ENCODE data around the gene AATF. TPM values are rescaled to one million over a fixed set of nuclear protein-coding genes. Genes with fewer than 3 reads are reported as not detected.

Gene AATF
- total RNA-seq, 1 experiment from 2014 or later: 186 TPM

DNA sequence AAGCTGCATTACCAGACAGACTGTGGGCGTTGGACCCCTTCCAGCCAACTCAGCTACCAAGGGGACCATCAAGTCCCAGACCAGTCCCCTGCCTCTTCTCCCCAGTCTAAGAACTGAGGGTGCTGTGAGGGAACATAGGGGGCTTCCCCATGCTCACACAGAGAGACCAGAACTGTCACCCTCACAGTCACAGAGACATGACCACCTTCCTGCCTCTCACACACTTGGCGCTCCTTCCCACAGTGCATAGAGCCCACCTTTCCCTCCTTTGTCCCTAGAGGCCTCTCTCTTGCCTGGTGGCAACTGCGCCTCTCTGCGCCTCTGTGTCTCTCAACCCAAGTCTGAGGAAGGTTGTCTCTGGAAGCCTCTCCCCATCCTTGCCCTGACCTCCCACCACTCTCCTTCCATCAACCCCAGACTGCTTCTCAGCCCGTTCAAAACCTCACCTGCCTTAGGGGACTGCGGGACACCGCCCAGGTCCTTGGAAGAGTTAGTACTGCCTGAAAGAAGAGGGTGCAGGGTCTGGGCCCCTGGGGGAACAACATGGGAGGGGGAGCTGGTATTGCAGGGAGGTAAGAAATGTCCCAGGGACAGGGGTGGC, 17.6 kb upstream of the AATF start:
- no peak overlapping the region for H3K4me3 Mint-ChIP-seq (ENCODE audit: low read depth, unreplicated experiment)
- no peak overlapping the region for H3K27ac Mint-ChIP-seq (ENCODE audit: unreplicated experiment)
- peaks cover 9% of the 10 kb centered on the region for H3K36me3 Mint-ChIP-seq (ENCODE audit: insufficient read depth, unreplicated experiment)
- peaks cover 67% of the 10 kb centered on the region for H3K27me3 Mint-ChIP-seq (ENCODE audit: unreplicated experiment)
- no peaks in the 10 kb centered on the region for H3K9me3 Mint-ChIP-seq (ENCODE audit: low read depth, unreplicated experiment)
- intact Hi-C loops (cut with micrococcal nuclease; ENCODE audit: unreplicated experiment): no loop called here
- peaks cover 49% of the 10 kb centered on the region for H3K4me1 Mint-ChIP-seq (ENCODE audit: low read depth, unreplicated experiment)
- no peak for DNase-seq
- CTCF ChIA-PET: interaction anchor here (0.6 to 1.5 kb wide), 2 partner anchors 10 to 140 kb away, joined by 3 to 6 read pairs; no protein-coding TSS in a partner anchor
- TF ChIP-seq, protein P1, sequence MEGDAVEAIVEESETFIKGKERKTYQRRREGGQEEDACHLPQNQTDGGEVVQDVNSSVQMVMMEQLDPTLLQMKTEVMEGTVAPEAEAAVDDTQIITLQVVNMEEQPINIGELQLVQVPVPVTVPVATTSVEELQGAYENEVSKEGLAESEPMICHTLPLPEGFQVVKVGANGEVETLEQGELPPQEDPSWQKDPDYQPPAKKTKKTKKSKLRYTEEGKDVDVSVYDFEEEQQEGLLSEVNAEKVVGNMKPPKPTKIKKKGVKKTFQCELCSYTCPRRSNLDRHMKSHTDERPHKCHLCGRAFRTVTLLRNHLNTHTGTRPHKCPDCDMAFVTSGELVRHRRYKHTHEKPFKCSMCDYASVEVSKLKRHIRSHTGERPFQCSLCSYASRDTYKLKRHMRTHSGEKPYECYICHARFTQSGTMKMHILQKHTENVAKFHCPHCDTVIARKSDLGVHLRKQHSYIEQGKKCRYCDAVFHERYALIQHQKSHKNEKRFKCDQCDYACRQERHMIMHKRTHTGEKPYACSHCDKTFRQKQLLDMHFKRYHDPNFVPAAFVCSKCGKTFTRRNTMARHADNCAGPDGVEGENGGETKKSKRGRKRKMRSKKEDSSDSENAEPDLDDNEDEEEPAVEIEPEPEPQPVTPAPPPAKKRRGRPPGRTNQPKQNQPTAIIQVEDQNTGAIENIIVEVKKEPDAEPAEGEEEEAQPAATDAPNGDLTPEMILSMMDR (IDR thresholded peaks at IDR 0.05; ENCODE audit: unreplicated experiment): no peak
- BruUV-seq (replicated peaks): no TSS peak

DNA sequence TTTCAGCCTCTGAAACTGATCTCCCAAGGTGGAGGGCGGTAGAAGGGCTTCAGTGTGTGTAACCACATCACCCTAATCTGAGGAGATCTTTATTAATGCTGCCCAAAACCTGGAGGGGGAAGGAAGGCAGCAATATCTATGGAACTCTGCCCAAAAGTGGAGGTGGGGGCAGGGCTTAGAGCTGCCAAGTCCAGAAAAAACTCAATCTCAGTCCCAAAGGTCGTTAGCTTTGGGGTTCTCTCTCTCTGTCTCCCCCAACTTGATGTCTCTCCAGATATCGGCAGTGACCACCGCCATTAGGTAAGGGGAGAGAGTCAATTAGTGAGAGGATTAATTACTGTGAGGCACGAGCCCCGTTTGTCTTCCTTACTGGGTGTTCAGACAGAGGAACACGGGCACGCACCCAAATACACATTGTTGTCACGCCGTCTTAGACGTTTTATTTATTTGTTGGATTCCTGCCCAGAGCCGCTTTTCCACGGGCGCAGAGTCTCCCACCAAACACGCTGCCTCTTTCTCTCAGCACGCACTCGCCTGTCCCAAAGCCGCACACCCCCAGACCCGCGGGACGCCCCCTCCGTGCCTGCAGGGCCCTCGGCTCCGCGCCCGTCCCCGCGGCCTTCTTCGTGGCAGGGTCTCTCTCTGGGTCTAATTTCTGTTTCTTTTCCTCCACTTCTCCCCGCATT, 16.9 kb upstream of the AATF start:
- peaks cover 74% of the 10 kb centered on the region for H3K27me3 Mint-ChIP-seq (ENCODE audit: unreplicated experiment)
- TF ChIP-seq, protein P1 (IDR thresholded peaks at IDR 0.05; ENCODE audit: unreplicated experiment): no peak
- peaks cover 50% of the 10 kb centered on the region for H3K4me1 Mint-ChIP-seq (ENCODE audit: low read depth, unreplicated experiment)
- no peaks in the 10 kb centered on the region for H3K9me3 Mint-ChIP-seq (ENCODE audit: low read depth, unreplicated experiment)
- H3K36me3 Mint-ChIP-seq (ENCODE audit: insufficient read depth, unreplicated experiment): peaks cover 10% of the 10 kb centered on the region
- peak overlapping the region; percentile 39 for H3K4me3 Mint-ChIP-seq (ENCODE audit: low read depth, unreplicated experiment)
- no peak for DNase-seq
- BruUV-seq (replicated peaks): no TSS peak
- CTCF ChIA-PET: interaction anchor here (0.7 to 2.1 kb wide), 2 partner anchors 8 to 394 kb away, joined by 3 to 7 read pairs; no protein-coding TSS in a partner anchor
- intact Hi-C loops (cut with micrococcal nuclease; ENCODE audit: unreplicated experiment): no loop called here
- peak overlapping the region; percentile 16 for H3K27ac Mint-ChIP-seq (ENCODE audit: unreplicated experiment)

DNA sequence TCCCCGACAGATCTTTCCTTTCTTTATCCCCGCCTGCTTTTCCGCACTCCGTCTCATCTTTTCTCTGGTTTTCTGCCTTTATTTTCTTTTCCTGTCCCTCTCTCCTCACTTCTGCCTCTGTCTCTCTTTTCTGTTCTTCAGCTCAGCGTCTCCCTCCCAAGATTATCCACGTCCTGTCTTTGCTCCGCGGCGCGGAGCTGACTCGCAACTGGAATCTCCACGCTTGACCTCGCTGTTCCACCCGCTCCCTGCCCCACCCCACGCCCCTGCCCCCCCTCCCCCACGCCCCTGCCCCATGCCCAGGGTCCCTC, 16.4 kb upstream of the AATF start:
- H3K27ac Mint-ChIP-seq (ENCODE audit: unreplicated experiment): peak overlapping the region; percentile 16
- CTCF ChIA-PET: interaction anchor here (0.6 to 2.1 kb wide), 3 partner anchors 8 to 394 kb away, joined by 3 to 7 read pairs (median 3); no protein-coding TSS in a partner anchor
- BruUV-seq (replicated peaks): no TSS peak

DNA sequence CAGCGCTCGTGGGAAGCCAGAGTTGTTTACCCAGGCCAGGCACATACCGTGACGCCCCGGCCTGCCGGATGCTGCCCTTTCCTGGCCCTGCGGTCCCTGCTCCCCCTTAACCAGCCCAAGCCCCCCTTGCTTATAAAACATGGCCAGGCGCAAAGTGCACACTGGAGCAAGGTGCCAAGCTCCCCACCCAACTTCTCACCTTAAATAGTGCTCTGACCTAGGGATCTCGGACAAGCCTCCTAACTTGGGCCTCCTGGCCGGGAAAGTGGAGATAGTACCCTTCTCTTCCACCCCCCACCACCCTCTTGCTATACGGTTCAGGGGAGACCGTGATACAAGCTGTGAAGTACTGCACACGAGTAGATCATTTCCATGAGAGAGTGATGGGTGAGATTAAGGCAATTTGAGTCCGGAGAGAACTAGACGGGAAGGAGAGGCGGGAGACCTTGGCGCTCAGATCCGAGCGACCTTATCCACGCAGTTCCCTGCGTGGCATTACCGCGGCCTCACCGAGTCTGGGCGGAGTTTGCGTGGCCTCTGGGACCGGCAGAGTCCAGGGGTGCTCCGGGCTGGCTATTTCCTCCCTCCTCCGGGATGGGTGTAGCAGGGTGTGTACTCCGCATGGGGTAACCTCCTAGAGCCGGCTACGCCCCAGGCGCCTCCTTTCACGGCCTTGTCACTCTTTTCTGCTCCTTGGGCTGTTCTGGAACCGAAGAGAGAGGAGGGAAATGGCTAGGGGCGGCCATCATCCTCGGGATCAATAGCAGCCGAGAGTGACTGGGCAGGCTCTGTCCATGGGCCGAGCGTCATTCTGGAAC, 15.9 kb upstream of the AATF start:
- H3K4me3 Mint-ChIP-seq (ENCODE audit: low read depth, unreplicated experiment): peak overlapping the region; percentile 39
- H3K4me1 Mint-ChIP-seq (ENCODE audit: low read depth, unreplicated experiment): peaks cover 55% of the 10 kb centered on the region
- TF ChIP-seq, protein P1 (IDR thresholded peaks at IDR 0.05; ENCODE audit: unreplicated experiment): no peak
- no peaks in the 10 kb centered on the region for H3K9me3 Mint-ChIP-seq (ENCODE audit: low read depth, unreplicated experiment)
- H3K27ac Mint-ChIP-seq (ENCODE audit: unreplicated experiment): peak overlapping the region; percentile 16
- BruUV-seq (replicated peaks): no TSS peak
- H3K27me3 Mint-ChIP-seq (ENCODE audit: unreplicated experiment): peaks cover 84% of the 10 kb centered on the region
- peak; percentile 50 for DNase-seq
- H3K36me3 Mint-ChIP-seq (ENCODE audit: insufficient read depth, unreplicated experiment): peaks cover 12% of the 10 kb centered on the region
- intact Hi-C loops (cut with micrococcal nuclease; ENCODE audit: unreplicated experiment): no loop called here
- CTCF ChIA-PET: interaction anchor here (0.6 to 2.1 kb wide), 5 partner anchors 9 to 1730 kb away, joined by 3 to 7 read pairs (median 3); no protein-coding TSS in a partner anchor

More for the DNA sequence above, 16.4 kb upstream of the AATF start:
- TF ChIP-seq, protein P1 (IDR thresholded peaks at IDR 0.05; ENCODE audit: unreplicated experiment): no peak
- H3K4me1 Mint-ChIP-seq (ENCODE audit: low read depth, unreplicated experiment): peaks cover 52% of the 10 kb centered on the region
- DNase-seq: no peak
- H3K36me3 Mint-ChIP-seq (ENCODE audit: insufficient read depth, unreplicated experiment): peaks cover 10% of the 10 kb centered on the region
- H3K27me3 Mint-ChIP-seq (ENCODE audit: unreplicated experiment): peaks cover 79% of the 10 kb centered on the region
- H3K9me3 Mint-ChIP-seq (ENCODE audit: low read depth, unreplicated experiment): no peaks in the 10 kb centered on the region
- peak overlapping the region; percentile 39 for H3K4me3 Mint-ChIP-seq (ENCODE audit: low read depth, unreplicated experiment)
- intact Hi-C loops (cut with micrococcal nuclease; ENCODE audit: unreplicated experiment): no loop called here

Measured in Calu3 (cell line).